Measurements from ENCODE around the gene PARP12.
A peak's percentile ranks its signal among the peaks of the same experiment; 100 is the strongest.

Gene PARP12

DNA sequence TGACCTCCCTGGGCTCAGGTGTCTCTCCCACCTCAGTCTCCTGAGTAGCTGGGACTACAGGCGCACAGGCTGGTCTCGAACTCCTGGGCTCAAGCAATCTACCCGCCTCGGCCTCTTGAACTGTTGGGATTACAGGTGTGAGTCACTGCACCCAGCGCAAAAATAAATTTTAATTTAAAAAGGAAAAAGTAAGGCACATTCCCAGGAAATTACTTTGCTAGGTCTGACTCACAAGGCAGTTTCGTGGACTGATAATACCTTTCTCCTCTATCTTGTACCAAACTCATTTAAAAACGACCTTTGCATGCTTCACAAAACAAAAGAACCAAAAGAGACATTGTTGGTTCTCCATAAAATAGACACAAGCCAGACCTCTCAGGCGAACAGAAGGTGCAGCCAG is 29.7 kb downstream of the PARP12 start:
- DNase-seq: no peak

DNA sequence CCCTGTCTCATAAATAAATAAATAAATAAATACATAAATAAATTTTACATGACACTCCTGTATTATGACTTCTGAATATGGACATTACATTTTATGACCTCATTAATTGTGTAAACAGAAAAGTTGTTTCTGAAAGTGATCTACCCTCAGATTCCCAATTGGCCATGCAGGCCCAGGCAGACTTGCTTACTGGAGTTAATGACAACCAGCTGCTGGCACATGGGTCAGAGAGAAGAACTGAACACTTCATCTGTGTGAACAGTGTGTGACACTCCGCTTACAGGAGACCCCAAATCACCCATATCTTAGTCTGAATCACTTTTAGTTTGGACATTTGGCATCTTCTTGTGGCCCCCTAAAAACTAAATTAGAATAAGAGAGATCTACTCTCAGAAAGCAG is 31.4 kb downstream of the PARP12 start:
- no peak for DNase-seq

- no peak for DNase-seq
Observed at GRCh38 chr7:140029072-140029471, 33.7 kb downstream of the PARP12 start.

DNA sequence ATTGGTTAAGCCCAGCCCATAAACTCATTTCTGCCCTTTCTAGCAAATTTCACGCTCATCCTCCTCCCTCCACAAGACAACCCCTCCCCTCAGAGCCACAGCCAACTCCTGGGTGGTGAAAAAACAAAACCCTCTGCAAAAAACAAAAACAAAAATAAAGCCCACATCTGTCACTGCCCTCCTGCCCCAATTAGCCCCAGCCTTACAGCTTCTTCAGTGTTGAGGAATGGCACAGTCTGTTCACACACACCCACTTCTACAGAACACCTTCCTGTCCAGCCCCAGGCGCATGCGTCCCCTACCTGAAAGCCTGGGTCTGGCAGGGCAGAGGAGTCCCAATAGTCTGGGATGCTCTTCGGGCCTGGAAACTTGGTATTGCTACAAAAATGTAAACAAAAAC is 34.4 kb downstream of the PARP12 start:
- DNase-seq: no peak

- DNase-seq: peak; percentile 14
Observed at GRCh38 chr7:140027858-140028257, 34.9 kb downstream of the PARP12 start.

- DNase-seq: no peak
Observed at GRCh38 chr7:140026935-140027334, 35.8 kb downstream of the PARP12 start.

GRCh38 chr7:140025814-140026433 is 36.8 kb downstream of the PARP12 start:
- DNase-seq: no peak

GRCh38 chr7:140025241-140025640 is 37.5 kb downstream of the PARP12 start:
- DNase-seq: no peak

GRCh38 chr7:140024585-140024984 is 38.2 kb downstream of the PARP12 start:
- no peak for DNase-seq

- DNase-seq: no peak
Observed at GRCh38 chr7:140023728-140024127, 39.0 kb downstream of the PARP12 start.

GRCh38 chr7:140022582-140023211 is 40.1 kb downstream of the PARP12 start:
- no peak for DNase-seq

GRCh38 chr7:140021603-140022002 is 41.1 kb downstream of the PARP12 start:
- no peak for DNase-seq

GRCh38 chr7:140019606-140020005 is 43.1 kb downstream of the PARP12 start:
- no peak for DNase-seq

GRCh38 chr7:140019172-140019571 is 43.6 kb downstream of the PARP12 start:
- no peak for DNase-seq

GRCh38 chr7:140018125-140019043 is 44.4 kb downstream of the PARP12 start:
- DNase-seq: no peak

DNA sequence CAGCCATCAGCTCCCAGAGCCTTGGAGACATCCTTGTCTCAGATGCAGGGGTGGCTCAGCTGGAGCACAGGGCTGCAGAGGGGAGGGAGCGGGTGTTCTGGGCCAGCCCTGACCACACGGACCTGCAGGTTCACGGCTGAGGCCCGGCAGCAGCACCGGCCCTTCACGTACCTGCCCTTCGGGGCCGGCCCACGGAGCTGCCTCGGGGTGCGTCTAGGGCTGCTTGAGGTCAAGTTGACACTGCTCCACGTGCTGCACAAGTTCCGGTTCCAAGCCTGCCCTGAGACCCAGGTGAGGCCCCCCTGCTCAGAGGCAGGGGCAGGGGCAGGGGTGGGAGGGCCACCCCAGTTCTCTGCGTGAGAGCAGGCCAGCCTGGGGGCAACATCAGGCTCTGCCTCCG is 45.2 kb downstream of the PARP12 start:
- DNase-seq: no peak

DNA sequence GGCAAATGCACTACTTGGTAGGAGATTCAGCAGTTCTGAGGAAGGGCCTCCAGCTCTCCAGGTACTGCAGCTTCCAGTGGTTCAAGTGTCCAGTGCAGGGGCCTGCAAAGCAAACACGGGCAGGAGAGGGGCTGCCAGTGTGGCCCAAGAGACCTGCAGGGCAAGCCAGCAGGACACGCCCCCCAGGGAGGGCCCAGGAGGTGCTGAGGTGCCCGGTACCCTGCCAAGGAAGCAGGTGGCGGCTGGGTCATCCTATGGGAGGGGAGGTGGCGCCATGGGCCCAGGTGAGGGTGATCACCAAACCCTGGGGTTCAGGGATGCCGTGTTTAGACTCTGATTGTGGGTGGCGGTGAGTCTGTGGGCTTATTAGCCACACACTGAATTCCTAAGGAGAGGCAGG is 45.7 kb downstream of the PARP12 start:
- no peak for DNase-seq

- no peak for DNase-seq
Observed at GRCh38 chr7:140016540-140016939, 46.2 kb downstream of the PARP12 start.

- DNase-seq: no peak
Observed at GRCh38 chr7:140015471-140015970, 47.2 kb downstream of the PARP12 start.

- DNase-seq: no peak
Observed at GRCh38 chr7:140014123-140014522, 48.6 kb downstream of the PARP12 start.

DNA sequence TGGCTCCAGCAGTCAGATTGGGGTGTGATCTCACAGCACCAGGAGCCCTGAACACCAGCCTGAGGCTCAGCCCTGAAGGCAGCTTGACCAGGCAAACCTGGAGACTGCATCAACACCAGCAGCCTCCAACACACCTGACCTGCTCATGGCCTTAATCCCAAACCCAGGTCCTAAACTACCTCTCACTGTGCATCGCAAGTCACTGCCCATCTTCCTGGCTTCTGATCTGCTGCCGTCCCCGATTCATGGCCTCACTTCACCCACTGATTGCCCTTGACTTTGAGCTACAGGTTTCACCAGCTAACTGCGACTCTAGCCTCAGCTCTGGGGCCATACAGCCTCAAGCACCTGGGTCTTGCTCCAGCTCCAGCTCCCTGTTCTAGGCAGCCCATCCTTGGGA is 49.1 kb downstream of the PARP12 start:
- no peak for DNase-seq

- no peak for DNase-seq
Observed at GRCh38 chr7:140010194-140010895, 52.4 kb downstream of the PARP12 start.

- no peak for DNase-seq
Observed at GRCh38 chr7:140009735-140010134, 53.0 kb downstream of the PARP12 start.

All from stimulated activated CD8-positive, alpha-beta memory T cell treated with anti-CD3 and anti-CD28 coated beads, Interleukin-4, amount 100 ng/mL, for 48 hours (primary cell).